ENCODE results near the gene MED12L.
A peak's percentile ranks its signal among the peaks of the same experiment; 100 is the strongest.

Gene MED12L

DNA sequence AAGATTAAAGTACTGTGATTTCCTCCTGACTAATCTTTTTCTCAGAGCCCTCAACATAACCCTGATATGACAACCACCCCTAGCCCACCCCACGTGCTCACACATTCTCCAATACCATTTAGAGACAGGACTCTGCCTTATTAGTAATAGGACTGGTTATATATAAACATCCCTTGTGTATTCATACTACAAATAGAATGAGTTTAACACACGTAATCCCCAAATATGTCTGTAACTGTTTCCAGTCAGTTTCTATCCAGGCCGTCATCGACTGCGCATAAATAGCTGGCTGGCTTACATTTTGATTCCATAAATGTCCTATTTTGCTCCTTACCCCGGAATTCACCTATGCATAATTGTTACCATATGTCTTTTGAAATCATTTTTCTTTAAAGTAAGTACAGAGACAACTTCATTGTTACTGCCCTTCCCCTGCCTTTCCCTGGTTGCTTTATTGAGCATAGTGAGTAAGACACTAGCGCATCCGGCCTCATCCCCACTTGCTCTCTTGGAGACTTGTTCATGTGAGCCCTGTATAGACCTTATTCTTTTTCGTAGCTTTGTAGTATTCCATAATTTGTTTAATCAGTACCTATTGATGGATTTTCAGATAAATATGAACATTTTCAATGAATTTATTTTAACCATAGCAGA is 196.3 kb downstream of the MED12L start:
- Histone ChIP-seq H3K9me3 (no peaks in the 10 kb centered on the region), H3K4me3 (ENCODE audit: low read depth, low read length) (no peak overlapping the region), H3K27me3 (no peaks in the 10 kb centered on the region), H3K36me3 (no peaks in the 10 kb centered on the region), H3K4me1 (peaks cover 5% of the 10 kb centered on the region; the same call in 1 of the 2 replicates)
- TF ChIP-seq, protein P1, sequence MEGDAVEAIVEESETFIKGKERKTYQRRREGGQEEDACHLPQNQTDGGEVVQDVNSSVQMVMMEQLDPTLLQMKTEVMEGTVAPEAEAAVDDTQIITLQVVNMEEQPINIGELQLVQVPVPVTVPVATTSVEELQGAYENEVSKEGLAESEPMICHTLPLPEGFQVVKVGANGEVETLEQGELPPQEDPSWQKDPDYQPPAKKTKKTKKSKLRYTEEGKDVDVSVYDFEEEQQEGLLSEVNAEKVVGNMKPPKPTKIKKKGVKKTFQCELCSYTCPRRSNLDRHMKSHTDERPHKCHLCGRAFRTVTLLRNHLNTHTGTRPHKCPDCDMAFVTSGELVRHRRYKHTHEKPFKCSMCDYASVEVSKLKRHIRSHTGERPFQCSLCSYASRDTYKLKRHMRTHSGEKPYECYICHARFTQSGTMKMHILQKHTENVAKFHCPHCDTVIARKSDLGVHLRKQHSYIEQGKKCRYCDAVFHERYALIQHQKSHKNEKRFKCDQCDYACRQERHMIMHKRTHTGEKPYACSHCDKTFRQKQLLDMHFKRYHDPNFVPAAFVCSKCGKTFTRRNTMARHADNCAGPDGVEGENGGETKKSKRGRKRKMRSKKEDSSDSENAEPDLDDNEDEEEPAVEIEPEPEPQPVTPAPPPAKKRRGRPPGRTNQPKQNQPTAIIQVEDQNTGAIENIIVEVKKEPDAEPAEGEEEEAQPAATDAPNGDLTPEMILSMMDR (IDR thresholded peaks at IDR 0.05; ENCODE audit: low read depth, low read length), result no peak
- no peak for DNase-seq

GRCh38 chr3:151282921-151283320 is 197.5 kb downstream of the MED12L start:
- DNase-seq, result no peak
- Histone ChIP-seq H3K9me3 (no peaks in the 10 kb centered on the region), H3K4me1 (peaks cover 5% of the 10 kb centered on the region; the same call in 1 of the 2 replicates)

DNA sequence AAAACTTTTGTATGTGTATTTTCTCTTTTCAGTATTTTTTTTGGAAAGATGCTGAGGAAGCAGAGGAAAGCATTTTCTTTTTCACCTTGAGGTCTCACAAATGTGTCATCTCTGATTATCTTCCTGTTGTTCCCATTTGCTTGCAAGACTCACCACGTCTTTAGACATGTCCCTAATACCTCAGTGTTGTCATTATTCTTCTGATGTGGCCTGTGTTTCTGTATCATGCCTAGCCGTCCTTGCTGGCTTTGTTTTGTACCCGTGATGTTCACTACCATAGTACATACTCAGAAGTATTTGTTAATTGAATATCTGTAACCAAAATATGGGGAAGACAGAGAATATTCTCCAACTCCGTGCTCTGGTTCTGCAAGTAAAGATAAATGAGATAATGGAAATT is 197.9 kb downstream of the MED12L start:
- H3K4me1 ChIP-seq, result peaks cover 5% of the 10 kb centered on the region; the same call in 1 of the 2 replicates
- no peak for DNase-seq
- no peaks in the 10 kb centered on the region for H3K9me3 ChIP-seq
- no peaks in the 10 kb centered on the region for H3K27me3 ChIP-seq
- TF ChIP-seq, protein P1 (IDR thresholded peaks at IDR 0.05; ENCODE audit: low read depth, low read length), result no peak
- H3K4me3 ChIP-seq (ENCODE audit: low read depth, low read length), result no peak overlapping the region
- H3K36me3 ChIP-seq, result no peaks in the 10 kb centered on the region

More at GRCh38 chr3:151282921-151283320, 197.5 kb downstream of the MED12L start:
- H3K27me3 ChIP-seq, result no peaks in the 10 kb centered on the region
- no peak overlapping the region for H3K4me3 ChIP-seq (ENCODE audit: low read depth, low read length)
- TF ChIP-seq, protein P1 (IDR thresholded peaks at IDR 0.05; ENCODE audit: low read depth, low read length), result peak; percentile 65
- no peaks in the 10 kb centered on the region for H3K36me3 ChIP-seq

DNA sequence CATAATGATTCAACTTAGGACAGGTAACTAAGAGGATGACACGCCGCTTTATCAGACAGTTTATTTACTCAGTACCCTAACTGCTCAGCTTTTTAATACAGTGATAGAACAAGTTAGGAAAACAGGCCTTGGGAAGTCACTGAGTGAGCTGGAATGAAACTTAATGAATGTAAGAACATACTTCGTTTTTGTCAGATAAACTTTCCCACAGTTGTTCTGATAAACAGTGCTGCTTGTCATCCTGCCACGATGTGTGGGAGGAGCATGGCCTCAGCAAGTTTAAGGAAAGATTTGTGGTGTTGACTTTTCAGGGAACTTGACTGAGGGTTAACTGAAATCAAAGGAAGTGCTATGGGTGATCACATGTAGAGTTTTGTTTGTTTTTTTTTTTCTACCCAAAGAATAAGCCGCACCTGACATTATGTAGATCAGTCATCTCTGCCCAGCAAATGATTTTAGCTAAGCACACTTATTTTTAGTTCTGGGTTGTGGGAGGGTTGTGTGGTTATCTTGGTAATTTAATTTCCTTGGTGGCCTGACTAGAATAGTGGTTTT is 198.5 kb downstream of the MED12L start:
- no peak for DNase-seq
- no peak overlapping the region for H3K4me3 ChIP-seq (ENCODE audit: low read depth, low read length)
- no peaks in the 10 kb centered on the region for H3K27me3 ChIP-seq
- H3K36me3 ChIP-seq, result no peaks in the 10 kb centered on the region
- TF ChIP-seq, protein P1 (IDR thresholded peaks at IDR 0.05; ENCODE audit: low read depth, low read length), result no peak
- no peaks in the 10 kb centered on the region for H3K9me3 ChIP-seq
- peaks cover 5% of the 10 kb centered on the region; the same call in 1 of the 2 replicates for H3K4me1 ChIP-seq

DNA sequence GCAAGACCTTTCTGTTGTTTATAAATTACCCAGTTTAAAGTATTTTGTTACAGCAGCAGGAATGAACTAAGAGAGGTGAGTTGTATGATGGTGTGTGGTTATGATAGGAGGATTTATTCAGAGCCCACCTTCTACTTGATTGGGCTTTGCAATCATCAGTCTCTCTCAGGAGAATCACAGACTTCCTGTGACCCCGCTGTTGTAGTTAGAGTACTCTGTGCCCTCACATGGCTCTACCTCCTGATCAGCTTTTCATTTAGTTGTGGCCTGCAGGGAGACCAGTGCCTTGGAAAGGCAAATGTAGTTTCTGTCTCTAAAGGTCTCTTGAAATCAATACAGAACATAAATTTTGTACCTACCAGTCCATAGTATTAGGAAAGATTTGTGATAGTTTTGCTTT is 200.5 kb downstream of the MED12L start:
- TF ChIP-seq, protein P1 (IDR thresholded peaks at IDR 0.05; ENCODE audit: low read depth, low read length), result no peak
- no peaks in the 10 kb centered on the region for H3K36me3 ChIP-seq
- H3K9me3 ChIP-seq, result no peaks in the 10 kb centered on the region
- no peak for DNase-seq
- peaks cover 5% of the 10 kb centered on the region; the same call in 1 of the 2 replicates for H3K4me1 ChIP-seq
- H3K27me3 ChIP-seq, result no peaks in the 10 kb centered on the region
- no peak overlapping the region for H3K4me3 ChIP-seq (ENCODE audit: low read depth, low read length)

- Histone ChIP-seq H3K4me1 (no peaks in the 10 kb centered on the region; the same call in 1 of the 2 replicates), H3K9me3 (no peaks in the 10 kb centered on the region), H3K36me3 (no peaks in the 10 kb centered on the region), H3K4me3 (ENCODE audit: low read depth, low read length) (no peak overlapping the region), H3K27me3 (no peaks in the 10 kb centered on the region)
- no peak for DNase-seq
- TF ChIP-seq, protein P1 (IDR thresholded peaks at IDR 0.05; ENCODE audit: low read depth, low read length), result no peak
Measured at GRCh38 chr3:151289445-151289844, 204.0 kb downstream of the MED12L start.
